SK-N-SH (cell line): ENCODE measurements around the gene UBE2G2. TPM values are rescaled to one million over a fixed set of nuclear protein-coding genes. Genes with fewer than 3 reads are reported as not detected.

Experiments
- CTCF ChIA-PET: fragments of 300-600, 350-600 bp; formaldehyde crosslinking; extraction: SDS; loops from one replicate; lab custom pipeline; 2021; lab: Yijun Ruan, JAX
- POLR2A ChIA-PET: fragments of 350-600 bp; sonication (Branson Sonifier 250); formaldehyde crosslinking; extraction: SDS; loops from one replicate; lab custom pipeline; 2020; ENCODE audit warnings: antibody characterized with exemption, inconsistent platforms; lab: Yijun Ruan, JAX
- DNase-seq: peaks from one replicate; pipeline ENCODE4 v3.0.0; 2012
- H2AFZ ChIP-seq: fragments of 200-600 bp; sonication (generic); 2 replicates; pipeline ENCODE4 v1.8.1; 2016; ENCODE audit warnings: antibody characterized with exemption, mild to moderate bottlenecking, low read depth
- H3F3A ChIP-seq: fragments of 200-600 bp; sonication (generic); replicated peaks from 2 replicates; pipeline ENCODE3; 2016; ENCODE audit warnings: antibody characterized with exemption, mild to moderate bottlenecking; ENCODE audit not compliant: insufficient read depth
- H3K27ac ChIP-seq, 2 experiments: fragments of 200-500 bp in 1 of 2; fragments of 200-600 bp in 1 of 2; sonication (Bioruptor generic) in 1 of 2; sonication (generic), shearing (Covaris generic) in 1 of 2; 2 replicates each; pipeline versions ENCODE4 v1.5.1 to v1.6.1; 2014 to 2016; ENCODE audit warnings: low read depth in 2 of 2, inconsistent platforms in 1 of 2, low read length in 1 of 2, mild to moderate bottlenecking in 1 of 2, mixed read lengths in 1 of 2
- H3K27me3 ChIP-seq: fragments of 200-600 bp; sonication (generic), shearing (Covaris generic); 2 replicates; pipeline ENCODE4 v1.6.1; 2016; ENCODE audit warnings: mixed run types; ENCODE audit not compliant: insufficient read depth
- H3K36me3 ChIP-seq, 2 experiments: fragments of 200-500 bp in 1 of 2; fragments of 200-600 bp in 1 of 2; sonication (Bioruptor generic) in 1 of 2; sonication (generic) in 1 of 2; replicated peaks in 1 of 2; 2 replicates each; pipeline versions ENCODE3 to v1.5.1; 2014 to 2016; ENCODE audit warnings: low read length in 1 of 2, mild to moderate bottlenecking in 1 of 2; ENCODE audit not compliant: insufficient read depth in 2 of 2, control insufficient read depth in 1 of 2
- H3K4me1 ChIP-seq, 2 experiments: fragments of 200-500 bp in 1 of 2; fragments of 200-600 bp in 1 of 2; sonication (Bioruptor generic) in 1 of 2; sonication (generic), shearing (Covaris generic) in 1 of 2; 2 replicates each; pipeline versions ENCODE4 v1.5.1 to v1.6.1; 2014 to 2016; ENCODE audit warnings: low read depth in 1 of 2, low read length in 1 of 2, mixed run types in 1 of 2; ENCODE audit not compliant: insufficient read depth in 2 of 2, control insufficient read depth in 1 of 2
- H3K4me2 ChIP-seq: fragments of 200-600 bp; sonication (generic), shearing (Covaris generic); 2 replicates; pipeline ENCODE4 v1.6.1; 2017; ENCODE audit warnings: mixed run types
- H3K4me3 ChIP-seq, 2 experiments: fragments of 200-500 bp in 1 of 2; fragments of 200-600 bp in 1 of 2; sonication (Bioruptor generic) in 1 of 2; sonication (generic), shearing (Covaris generic) in 1 of 2; 2 replicates each; pipeline versions ENCODE4 v1.5.1 to v1.8.1; 2014 to 2016; ENCODE audit warnings: low read depth in 2 of 2, inconsistent platforms in 1 of 2, low read length in 1 of 2, mild to moderate bottlenecking in 1 of 2, mixed read lengths in 1 of 2, moderate library complexity in 1 of 2
- H3K79me2 ChIP-seq: fragments of 200-600 bp; sonication (generic); 2 replicates; pipeline ENCODE4 v1.8.1; 2017; ENCODE audit warnings: mild to moderate bottlenecking; ENCODE audit not compliant: insufficient read depth
- H3K9ac ChIP-seq: fragments of 200-600 bp; sonication (generic); 2 replicates; pipeline ENCODE4 v1.6.1; 2017; ENCODE audit warnings: mixed run types
- H3K9me2 ChIP-seq: fragments of 200-600 bp; sonication (generic); 2 replicates; pipeline ENCODE4 v1.6.1; 2017; ENCODE audit warnings: mixed run types
- H3K9me3 ChIP-seq: fragments of 200-600 bp; sonication (generic); 2 replicates; pipeline ENCODE4 v1.6.1; 2017; ENCODE audit warnings: mixed run types, mild to moderate bottlenecking, moderate library complexity
- H4K20me1 ChIP-seq: fragments of 200-600 bp; sonication (generic); 2 replicates; pipeline ENCODE4 v1.6.1; 2017; ENCODE audit warnings: mild to moderate bottlenecking, mixed run types; ENCODE audit not compliant: insufficient read depth
- CHD2 ChIP-seq: fragments of 150-350 bp; IDR thresholded peaks from 2 replicates; pipeline ENCODE4 v1.6.1; 2018; ENCODE audit warnings: low read length; ENCODE audit not compliant: partially characterized antibody
- CTCF ChIP-seq: fragments of 200-600 bp; sonication (generic); IDR thresholded peaks from 2 replicates; pipeline ENCODE4 v1.6.1; 2017; ENCODE audit warnings: antibody characterized with exemption, mild to moderate bottlenecking, moderate library complexity
- ELF1 ChIP-seq: IDR thresholded peaks from 2 replicates; pipeline ENCODE4 v1.4.0; 2012
- EP300 ChIP-seq, 2 experiments: IDR thresholded peaks; 2 replicates each; pipeline versions ENCODE4 v1.4.0 to v1.6.1; 2012; ENCODE audit warnings: borderline replicate concordance in 1 of 2, low read depth in 1 of 2, low read length in 1 of 2
- EZH2phosphoT487 ChIP-seq: fragments of 200-600 bp; sonication (generic); IDR thresholded peaks from 2 replicates; pipeline ENCODE4 v1.6.1; 2017; ENCODE audit warnings: low read depth, mixed run types, mild to moderate bottlenecking, antibody characterized with exemption, moderate library complexity, borderline replicate concordance
- FOSL2 ChIP-seq: IDR thresholded peaks from 2 replicates; pipeline ENCODE4 v1.4.0; 2012; ENCODE audit warnings: low read depth, mild to moderate bottlenecking, moderate library complexity, borderline replicate concordance
- FOXJ3 ChIP-seq: sonication (generic); formaldehyde crosslinking; IDR thresholded peaks from 2 replicates; pipeline ENCODE4 v1.5.1; 2020; ENCODE audit warnings: mild to moderate bottlenecking, missing genetic modification reagents
- MEF2A ChIP-seq: IDR thresholded peaks from 2 replicates; pipeline ENCODE4 v1.4.0; 2012; ENCODE audit warnings: low read depth, borderline replicate concordance
- MXI1 ChIP-seq: IDR thresholded peaks from 2 replicates; pipeline ENCODE4 v1.6.1; 2012; ENCODE audit warnings: mild to moderate bottlenecking, low read depth, low read length, improper control_type of control experiment
- NFIC ChIP-seq: IDR thresholded peaks from 2 replicates; pipeline ENCODE4 v1.4.0; 2012; ENCODE audit warnings: borderline replicate concordance
- NRF1 ChIP-seq: IDR thresholded peaks from 2 replicates; pipeline ENCODE4 v1.6.1; 2012; ENCODE audit warnings: low read depth, mild to moderate bottlenecking, low read length
- RAD21 ChIP-seq: IDR thresholded peaks from 2 replicates; pipeline ENCODE4 v1.6.1; 2012; ENCODE audit warnings: mild to moderate bottlenecking, low read length
- RCOR1 ChIP-seq: fragments of 150-350 bp; IDR thresholded peaks from 2 replicates; pipeline ENCODE4 v1.6.1; 2017; ENCODE audit warnings: antibody characterized with exemption, low read length
- RXRA ChIP-seq: IDR thresholded peaks from 2 replicates; pipeline ENCODE4 v1.4.0; 2012; ENCODE audit warnings: low read depth, mild to moderate bottlenecking, borderline replicate concordance
- USF1 ChIP-seq: IDR thresholded peaks from 2 replicates; pipeline ENCODE4 v1.4.0; 2012; ENCODE audit warnings: low read depth, borderline replicate concordance
- ZBTB33 ChIP-seq: IDR thresholded peaks from 2 replicates; pipeline ENCODE4 v1.4.0; 2012; ENCODE audit warnings: low read depth, borderline replicate concordance
- WGBS: methylation state at CpG from one replicate; pipeline ENCODE4 v1.1.6; 2017; ENCODE audit warnings: low lambda C conversion rate; 5-methylcytosine and 5-hydroxymethylcytosine counted together
- polyA plus RNA-seq, 3 experiments: library from polyadenylated mRNA; depleted of rRNA; stranded (reverse); fragments of >200 nt; gene quantifications; 2 replicates each; pipeline ENCODE4 v1.2.3, GENCODE V29; 2012
- TF ChIP-seq, protein P1 (sequence below): IDR thresholded peaks from 2 replicates; pipeline ENCODE4 v1.4.0; 2012; ENCODE audit warnings: low read depth
- TF ChIP-seq, protein P2 (sequence below): fragments of 150-350 bp; IDR thresholded peaks from 2 replicates; pipeline ENCODE4 v1.6.1; 2016; ENCODE audit warnings: mild to moderate bottlenecking, low read depth, low read length
- TF ChIP-seq, protein P3 (sequence below): IDR thresholded peaks from 2 replicates; pipeline ENCODE4 v1.6.1; 2012; ENCODE audit warnings: mild to moderate bottlenecking, low read depth, low read length, moderate library complexity

The UBE2G2 gene
- polyA plus RNA-seq, 1 of the 3 experiments (the other 2 are of a cell fraction): 129 TPM

DNA sequence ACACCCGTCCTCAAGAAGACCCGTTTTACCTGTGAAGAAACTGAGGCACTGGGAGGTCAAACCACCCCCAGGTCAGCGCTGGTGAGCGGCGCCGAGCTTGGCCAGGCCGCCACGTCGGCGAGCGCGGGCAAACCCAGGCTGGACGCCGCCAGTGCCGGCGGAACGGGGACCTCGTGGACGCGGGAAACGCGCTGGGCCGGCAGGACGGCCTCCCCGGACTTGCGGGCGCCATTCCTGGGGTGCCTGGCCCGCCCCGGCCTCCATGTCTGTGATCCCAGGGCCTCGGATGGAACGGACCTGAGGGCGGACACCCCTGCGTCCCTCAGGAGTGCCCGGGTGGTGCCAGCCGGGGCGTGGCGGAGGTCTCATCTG, 17.0 kb upstream of the UBE2G2 start (continued):
- TF ChIP-seq NRF1 (no peak), RAD21 (no peak), FOSL2 (no peak), MXI1 (no peak), EZH2phosphoT487 (no peak)
- TF ChIP-seq, protein P1, sequence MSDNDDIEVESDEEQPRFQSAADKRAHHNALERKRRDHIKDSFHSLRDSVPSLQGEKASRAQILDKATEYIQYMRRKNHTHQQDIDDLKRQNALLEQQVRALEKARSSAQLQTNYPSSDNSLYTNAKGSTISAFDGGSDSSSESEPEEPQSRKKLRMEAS: no peak

DNA sequence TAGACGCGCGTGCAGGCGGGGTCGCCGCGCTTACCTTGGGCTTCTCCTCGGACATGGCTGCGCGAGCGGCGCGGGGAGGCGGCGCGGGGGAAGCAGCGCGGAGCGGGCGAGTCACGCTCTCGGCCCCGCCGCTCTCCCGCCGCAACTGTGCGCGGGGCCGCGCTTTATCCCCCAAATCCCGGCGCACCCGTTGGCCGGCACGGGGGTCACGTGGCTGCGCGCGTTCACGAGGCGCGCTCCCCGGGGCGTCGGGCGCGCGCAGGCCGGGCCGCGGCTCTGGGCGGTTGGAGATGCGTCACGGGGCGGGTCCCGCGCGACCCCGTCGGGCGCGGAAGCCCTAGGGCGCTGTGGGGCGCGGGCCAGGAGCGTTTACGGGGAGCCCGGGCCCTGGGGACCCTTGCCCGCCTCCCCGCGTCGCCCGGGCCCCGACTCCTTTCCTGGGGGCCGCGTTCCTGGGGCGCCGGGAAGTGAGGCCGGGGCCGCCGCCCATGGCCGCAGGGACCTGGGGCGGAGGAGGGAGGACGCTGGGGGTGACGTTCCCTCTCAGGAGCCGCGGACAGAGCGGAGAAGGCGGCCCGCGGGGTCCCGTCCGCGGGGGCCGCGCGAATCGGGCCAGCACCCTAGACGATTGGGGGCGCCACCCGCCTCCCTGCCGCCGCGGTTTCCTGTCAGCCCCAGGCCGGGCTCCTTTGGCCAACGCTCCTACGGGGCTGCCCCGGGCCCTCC, 16.5 kb upstream of the UBE2G2 start, which contains the start of gene SUMO3:
SUMO3 (minus strand) TSS at position 149 of the 726 bp plus-strand sequence; CDS start at position 55, 94 bp downstream.
- H3K4me3 ChIP-seq: peak within 1 kb of the TSS; percentile 75 to 87
- WGBS: 0% methylated on average over 11 of the region's 108 CpGs
- peak within 1 kb of the TSS; percentile 78; the same call in 1 of the 2 replicates for H2AFZ ChIP-seq
- peaks cover 6% of the 10 kb centered on the region; the same call in 1 of the 2 replicates for H3K9me3 ChIP-seq
- H3F3A ChIP-seq: peaks cover 12% of the 10 kb centered on the region
- no peaks in the 10 kb centered on the region for H3K9me2 ChIP-seq
- peaks cover 38% of the 10 kb centered on the region for H4K20me1 ChIP-seq
- ChIA-PET CTCF (interaction anchor here (0.6 kb wide), 1 partner anchor 114 kb away, joined by 3 read pairs; no protein-coding TSS in a partner anchor), POLR2A (interaction anchor here (0.9 kb wide), 2 partner anchors 10 to 17 kb away, joined by 3 to 4 read pairs; partner anchors contain the start of gene UBE2G2)
- H3K27me3 ChIP-seq: no peaks in the 10 kb centered on the region
- peak within 1 kb of the TSS; percentile 96 for H3K4me2 ChIP-seq
- peaks cover 0 to 5% of the 10 kb centered on the region in 2 experiments for H3K36me3 ChIP-seq
- peak; percentile 98 for DNase-seq
- H3K9ac ChIP-seq: peak within 1 kb of the TSS; percentile 79
- H3K79me2 ChIP-seq: peaks cover 44% of the 10 kb centered on the region
- peak within 1 kb of the TSS in 1 of 2 experiments; percentile 88; a peak in 3 of 4 replicates for H3K27ac ChIP-seq
- H3K4me1 ChIP-seq: peaks cover 8 to 28% of the 10 kb centered on the region in 2 experiments; a peak in 3 of 4 replicates
- no peak for TF ChIP-seq EP300 (IDR thresholded peaks at IDR 0.05; ENCODE audit: borderline replicate concordance in 1 of 2, low read depth in 1 of 2, low read length in 1 of 2)
- no peak for TF ChIP-seq MEF2A
- TF ChIP-seq RXRA: no peak
- peak; percentile 90 for TF ChIP-seq USF1
- TF ChIP-seq CHD2: no peak
- TF ChIP-seq, protein P2, sequence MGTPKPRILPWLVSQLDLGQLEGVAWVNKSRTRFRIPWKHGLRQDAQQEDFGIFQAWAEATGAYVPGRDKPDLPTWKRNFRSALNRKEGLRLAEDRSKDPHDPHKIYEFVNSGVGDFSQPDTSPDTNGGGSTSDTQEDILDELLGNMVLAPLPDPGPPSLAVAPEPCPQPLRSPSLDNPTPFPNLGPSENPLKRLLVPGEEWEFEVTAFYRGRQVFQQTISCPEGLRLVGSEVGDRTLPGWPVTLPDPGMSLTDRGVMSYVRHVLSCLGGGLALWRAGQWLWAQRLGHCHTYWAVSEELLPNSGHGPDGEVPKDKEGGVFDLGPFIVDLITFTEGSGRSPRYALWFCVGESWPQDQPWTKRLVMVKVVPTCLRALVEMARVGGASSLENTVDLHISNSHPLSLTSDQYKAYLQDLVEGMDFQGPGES: no peak
- TF ChIP-seq RCOR1: no peak; the same call in 1 of the 2 replicates
- TF ChIP-seq CTCF: no peak
- TF ChIP-seq ZBTB33: no peak
- no peak for TF ChIP-seq FOSL2
- TF ChIP-seq ELF1: no peak
- TF ChIP-seq NFIC: no peak
- TF ChIP-seq MXI1: peak; percentile 27; the same call in 1 of the 2 replicates
- TF ChIP-seq, protein P3, sequence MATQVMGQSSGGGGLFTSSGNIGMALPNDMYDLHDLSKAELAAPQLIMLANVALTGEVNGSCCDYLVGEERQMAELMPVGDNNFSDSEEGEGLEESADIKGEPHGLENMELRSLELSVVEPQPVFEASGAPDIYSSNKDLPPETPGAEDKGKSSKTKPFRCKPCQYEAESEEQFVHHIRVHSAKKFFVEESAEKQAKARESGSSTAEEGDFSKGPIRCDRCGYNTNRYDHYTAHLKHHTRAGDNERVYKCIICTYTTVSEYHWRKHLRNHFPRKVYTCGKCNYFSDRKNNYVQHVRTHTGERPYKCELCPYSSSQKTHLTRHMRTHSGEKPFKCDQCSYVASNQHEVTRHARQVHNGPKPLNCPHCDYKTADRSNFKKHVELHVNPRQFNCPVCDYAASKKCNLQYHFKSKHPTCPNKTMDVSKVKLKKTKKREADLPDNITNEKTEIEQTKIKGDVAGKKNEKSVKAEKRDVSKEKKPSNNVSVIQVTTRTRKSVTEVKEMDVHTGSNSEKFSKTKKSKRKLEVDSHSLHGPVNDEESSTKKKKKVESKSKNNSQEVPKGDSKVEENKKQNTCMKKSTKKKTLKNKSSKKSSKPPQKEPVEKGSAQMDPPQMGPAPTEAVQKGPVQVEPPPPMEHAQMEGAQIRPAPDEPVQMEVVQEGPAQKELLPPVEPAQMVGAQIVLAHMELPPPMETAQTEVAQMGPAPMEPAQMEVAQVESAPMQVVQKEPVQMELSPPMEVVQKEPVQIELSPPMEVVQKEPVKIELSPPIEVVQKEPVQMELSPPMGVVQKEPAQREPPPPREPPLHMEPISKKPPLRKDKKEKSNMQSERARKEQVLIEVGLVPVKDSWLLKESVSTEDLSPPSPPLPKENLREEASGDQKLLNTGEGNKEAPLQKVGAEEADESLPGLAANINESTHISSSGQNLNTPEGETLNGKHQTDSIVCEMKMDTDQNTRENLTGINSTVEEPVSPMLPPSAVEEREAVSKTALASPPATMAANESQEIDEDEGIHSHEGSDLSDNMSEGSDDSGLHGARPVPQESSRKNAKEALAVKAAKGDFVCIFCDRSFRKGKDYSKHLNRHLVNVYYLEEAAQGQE: no peak
- TF ChIP-seq EZH2phosphoT487: no peak
- no peak for TF ChIP-seq FOXJ3 (CRISPR knock-in tag)
